K562 (cell line): ENCODE data around the gene GNB2. TPM values are rescaled to one million over a fixed set of nuclear protein-coding genes. Genes with fewer than 3 reads are reported as not detected.
A peak's percentile ranks its signal among the peaks of the same experiment; 100 is the strongest.

Experiments
- MGA ChIP-seq: fragments of 450-650 bp; IDR thresholded peaks from 2 replicates; pipeline ENCODE4 v1.6.1; 2016; ENCODE audit warnings: mild to moderate bottlenecking, moderate library complexity
- MTA2 ChIP-seq: fragments of 450-650 bp; IDR thresholded peaks from 2 replicates; pipeline ENCODE4 v1.6.1; 2016; ENCODE audit warnings: low read depth
- PTBP1 ChIP-seq: fragments of 200-400 bp; formaldehyde crosslinking; IDR thresholded peaks from 2 replicates; pipeline ENCODE4 v1.6.1; 2017; ENCODE audit warnings: low read depth, low read length
- SRSF3 ChIP-seq: fragments of 200-400 bp; formaldehyde crosslinking; IDR thresholded peaks from 2 replicates; pipeline ENCODE4 v1.6.1; 2016; ENCODE audit warnings: mild to moderate bottlenecking, low read length, moderate library complexity; ENCODE audit not compliant: insufficient read depth
- YY1 ChIP-seq, 3 experiments: IDR thresholded peaks; 2 replicates each; pipeline ENCODE4 v1.6.1; 2011; ENCODE audit warnings: low read length in 2 of 3, mild to moderate bottlenecking in 2 of 3, moderate library complexity in 2 of 3, borderline replicate concordance in 1 of 3, control low read depth in 1 of 3, low read depth in 1 of 3; ENCODE audit not compliant: insufficient read depth in 3 of 3, insufficient replicate concordance in 2 of 3, control insufficient read depth in 1 of 3, insufficient read length in 1 of 3; ENCODE audit errors: extremely low read depth in 1 of 3
- polyA plus RNA-seq, 8 experiments: library from polyadenylated mRNA; depleted of rRNA in 4 of 8; stranded (reverse) in 5 of 8; unstranded in 3 of 8; fragments of >200 nt; fragmentation: Nextera tagmentation in 2 of 8; fragmentation: Illumina TruSeq in 1 of 8; extraction: Ambion mirVana in 2 of 8; extraction: Trizol in 1 of 8; gene quantifications; 2 replicates each; pipeline versions ENCODE4 v1.2.1 to v1.2.3, GENCODE V29; 2011 to 2014; ENCODE audit warnings: inconsistent platforms in 1 of 8, missing spikeins in 1 of 8
- total RNA-seq, 7 experiments: library from RNA; depleted of rRNA in 6 of 7; stranded (reverse); fragments of >200 nt in 6 of 7; fragmentation: Illumina TruSeq in 2 of 7; extraction: Trizol in 2 of 7; gene quantifications; 2 replicates each; pipeline versions ENCODE4 v1.2.1 to v1.2.3, GENCODE V29; 2011 to 2021; ENCODE audit warnings: low replicate concordance in 1 of 7
- TF ChIP-seq, protein P1 (sequence below): IDR thresholded peaks from 2 replicates; pipeline ENCODE4 v1.6.1; 2011; ENCODE audit warnings: borderline replicate concordance, low read depth, mild to moderate bottlenecking, moderate library complexity, low read length; ENCODE audit not compliant: insufficient read depth, poor library complexity, severe bottlenecking
- TF ChIP-seq, protein P2 (sequence below), 2 experiments: fragments of 450-650 bp; conservative IDR thresholded peaks; 2 replicates each; pipeline ENCODE4 v1.6.1; 2017; ENCODE audit warnings: mild to moderate bottlenecking in 2 of 2, moderate library complexity in 2 of 2

The GNB2 gene
- total and polyA plus RNA-seq, 9 of the 15 experiments (the other 6 are each of a cell fraction or from before 2014, with no cell fraction given), result 0.65 to 320 (median 104) TPM

DNA sequence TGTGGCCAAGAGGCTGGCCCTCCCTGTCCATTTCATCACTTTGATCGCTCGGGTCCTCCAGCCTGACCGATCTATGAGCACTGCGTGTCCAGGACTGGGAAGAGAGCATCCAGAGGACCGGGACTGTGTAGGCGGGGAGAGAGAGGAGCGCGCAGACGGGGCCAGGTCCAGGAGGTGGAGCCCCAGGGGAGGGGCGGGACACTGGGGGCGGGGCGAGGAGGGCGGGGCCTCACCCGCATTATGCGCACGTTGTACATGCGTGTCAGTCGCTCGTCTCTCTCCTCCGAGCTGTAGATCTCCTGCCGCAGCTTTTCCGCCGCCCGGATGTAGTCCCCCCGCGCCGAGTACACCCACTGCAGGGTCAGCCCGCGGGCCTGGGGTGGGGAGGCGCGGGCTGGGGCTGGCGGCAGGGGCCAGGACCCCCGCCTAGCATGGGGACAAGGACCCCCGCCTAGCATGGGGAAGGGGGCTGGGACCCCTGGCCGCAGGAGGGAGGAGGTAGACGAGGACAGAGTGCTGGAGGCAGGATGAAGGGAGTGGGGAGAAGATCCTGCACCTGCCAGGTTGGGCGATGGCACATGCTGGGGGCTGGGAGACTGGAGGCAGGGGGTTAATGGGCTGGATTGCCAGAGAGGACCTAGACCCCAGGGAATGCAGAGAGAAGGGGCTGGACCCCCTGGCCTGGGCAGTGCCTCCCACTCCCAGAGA lies 46.9 kb upstream of the GNB2 start (continued):
- TF ChIP-seq, protein P1, sequence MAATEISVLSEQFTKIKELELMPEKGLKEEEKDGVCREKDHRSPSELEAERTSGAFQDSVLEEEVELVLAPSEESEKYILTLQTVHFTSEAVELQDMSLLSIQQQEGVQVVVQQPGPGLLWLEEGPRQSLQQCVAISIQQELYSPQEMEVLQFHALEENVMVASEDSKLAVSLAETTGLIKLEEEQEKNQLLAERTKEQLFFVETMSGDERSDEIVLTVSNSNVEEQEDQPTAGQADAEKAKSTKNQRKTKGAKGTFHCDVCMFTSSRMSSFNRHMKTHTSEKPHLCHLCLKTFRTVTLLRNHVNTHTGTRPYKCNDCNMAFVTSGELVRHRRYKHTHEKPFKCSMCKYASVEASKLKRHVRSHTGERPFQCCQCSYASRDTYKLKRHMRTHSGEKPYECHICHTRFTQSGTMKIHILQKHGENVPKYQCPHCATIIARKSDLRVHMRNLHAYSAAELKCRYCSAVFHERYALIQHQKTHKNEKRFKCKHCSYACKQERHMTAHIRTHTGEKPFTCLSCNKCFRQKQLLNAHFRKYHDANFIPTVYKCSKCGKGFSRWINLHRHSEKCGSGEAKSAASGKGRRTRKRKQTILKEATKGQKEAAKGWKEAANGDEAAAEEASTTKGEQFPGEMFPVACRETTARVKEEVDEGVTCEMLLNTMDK, result no peak
- TF ChIP-seq, protein P2, sequence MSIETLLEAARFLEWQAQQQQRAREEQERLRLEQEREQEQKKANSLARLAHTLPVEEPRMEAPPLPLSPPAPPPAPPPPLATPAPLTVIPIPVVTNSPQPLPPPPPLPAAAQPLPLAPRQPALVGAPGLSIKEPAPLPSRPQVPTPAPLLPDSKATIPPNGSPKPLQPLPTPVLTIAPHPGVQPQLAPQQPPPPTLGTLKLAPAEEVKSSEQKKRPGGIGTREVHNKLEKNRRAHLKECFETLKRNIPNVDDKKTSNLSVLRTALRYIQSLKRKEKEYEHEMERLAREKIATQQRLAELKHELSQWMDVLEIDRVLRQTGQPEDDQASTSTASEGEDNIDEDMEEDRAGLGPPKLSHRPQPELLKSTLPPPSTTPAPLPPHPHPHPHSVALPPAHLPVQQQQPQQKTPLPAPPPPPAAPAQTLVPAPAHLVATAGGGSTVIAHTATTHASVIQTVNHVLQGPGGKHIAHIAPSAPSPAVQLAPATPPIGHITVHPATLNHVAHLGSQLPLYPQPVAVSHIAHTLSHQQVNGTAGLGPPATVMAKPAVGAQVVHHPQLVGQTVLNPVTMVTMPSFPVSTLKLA (conservative IDR thresholded peaks at IDR 0.05), result peak; percentile 73 to 80
- TF ChIP-seq SRSF3 (no peak), PTBP1 (no peak), YY1 (IDR thresholded peaks at IDR 0.05; ENCODE audit: borderline replicate concordance in 1 of 3, control insufficient read depth in 1 of 3, extremely low read depth in 1 of 3, insufficient read depth in 3 of 3, insufficient read length in 1 of 3, insufficient replicate concordance in 2 of 3, low read depth in 1 of 3, low read length in 2 of 3) (peak in 2 of 3 experiments; percentile 9 to 11), MGA (peak; percentile 23; the same call in 1 of the 2 replicates), MTA2 (no peak)
